Stimulated activated CD8-positive, alpha-beta memory T cell treated with anti-CD3 and anti-CD28 coated beads, Interleukin-7, amount 100 ng/mL, for 4 hours (primary cell): ENCODE results near the gene MIS18A.
"Not testable (repeated sequence)": the region's sequence is repeated elsewhere in the genome, so short reads cannot be mapped to it uniquely, and the experiment has no call there.

Experiments used
- DNase-seq, 2 donors: peaks; one replicate each; pipeline ENCODE4 v3.0.0-alpha.2; 2020; ENCODE audit warnings: low read depth in 2 of 2

The MIS18A gene

GRCh38 chr21:32304998-32305397, 26.1 kb upstream of the MIS18A start:
- DNase-seq, result no peak

GRCh38 chr21:32303385-32303784, 24.5 kb upstream of the MIS18A start:
- no peak for DNase-seq

GRCh38 chr21:32302560-32302959, 23.7 kb upstream of the MIS18A start:
- DNase-seq, result no peak

DNA sequence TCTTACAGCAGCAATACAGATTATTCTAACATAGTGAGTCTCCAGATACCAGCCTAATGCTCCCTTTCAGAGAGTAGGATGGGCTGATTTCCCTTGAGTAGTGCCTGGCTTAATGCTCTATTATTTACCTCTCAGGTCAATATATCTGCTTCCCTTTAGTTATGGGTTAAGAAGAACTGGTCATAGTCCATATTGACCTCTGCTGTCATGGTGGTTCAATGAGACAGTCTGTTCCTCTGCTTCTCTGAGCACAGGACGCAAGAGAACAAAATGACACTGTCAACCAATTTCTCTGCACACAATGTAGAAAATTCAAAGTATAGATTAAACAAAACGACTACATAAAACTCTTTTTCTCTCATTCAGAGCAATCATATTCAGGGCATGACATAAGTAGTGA, 22.7 kb upstream of the MIS18A start:
- DNase-seq, result no peak

DNA sequence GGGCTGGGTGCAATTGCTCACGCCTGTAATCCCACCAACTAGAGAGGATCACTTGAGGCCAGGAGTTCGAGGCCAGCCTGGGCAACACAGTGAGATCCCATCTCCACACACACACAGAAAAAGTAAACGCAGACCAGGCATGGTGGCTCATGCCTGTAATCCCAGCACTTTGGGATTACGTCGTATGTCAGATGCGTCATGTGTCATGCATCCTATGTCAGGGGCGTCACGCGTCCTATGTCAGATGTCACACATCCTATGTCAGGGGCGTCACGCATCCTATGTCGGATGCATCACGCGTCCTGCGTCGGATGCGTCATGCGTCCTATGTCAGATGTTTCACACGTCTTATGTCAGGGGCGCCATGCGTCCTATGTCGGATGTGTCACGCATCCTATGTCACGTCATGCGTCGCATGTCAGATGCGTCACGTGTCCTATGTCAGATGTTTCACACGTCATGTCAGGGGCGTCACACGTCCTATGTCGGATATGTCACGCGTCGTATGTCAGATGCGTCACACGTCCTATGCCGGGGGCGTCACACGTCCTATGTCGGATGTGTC, 21.4 kb upstream of the MIS18A start:
- no peak for DNase-seq

GRCh38 chr21:32299695-32300094, 20.8 kb upstream of the MIS18A start:
- no peak for DNase-seq

DNA sequence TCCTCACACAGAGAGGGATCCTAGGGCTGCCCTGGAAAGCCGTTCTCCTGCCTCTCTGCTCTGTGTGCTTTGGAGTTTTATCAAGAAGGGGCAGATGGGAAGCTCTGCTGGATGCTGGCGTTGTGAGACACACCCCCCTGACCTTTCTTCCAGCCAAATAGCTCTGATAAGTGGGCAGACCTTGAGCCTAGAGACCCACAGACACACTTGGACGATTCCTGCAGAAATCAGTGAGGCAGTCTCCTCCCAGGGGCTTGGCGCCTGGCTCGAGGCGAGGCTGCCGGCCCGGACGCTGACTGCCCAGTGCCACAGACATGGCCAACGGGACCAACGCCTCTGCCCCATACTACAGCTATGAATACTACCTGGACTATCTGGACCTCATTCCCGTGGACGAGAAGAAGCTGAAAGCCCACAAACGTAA, 19.8 kb upstream of the MIS18A start, which contains the start of gene MRAP:
MRAP (plus strand) TSS at position 198 of the 424 bp plus-strand sequence; CDS start at position 315, 117 bp downstream.
- DNase-seq, result no peak

DNA sequence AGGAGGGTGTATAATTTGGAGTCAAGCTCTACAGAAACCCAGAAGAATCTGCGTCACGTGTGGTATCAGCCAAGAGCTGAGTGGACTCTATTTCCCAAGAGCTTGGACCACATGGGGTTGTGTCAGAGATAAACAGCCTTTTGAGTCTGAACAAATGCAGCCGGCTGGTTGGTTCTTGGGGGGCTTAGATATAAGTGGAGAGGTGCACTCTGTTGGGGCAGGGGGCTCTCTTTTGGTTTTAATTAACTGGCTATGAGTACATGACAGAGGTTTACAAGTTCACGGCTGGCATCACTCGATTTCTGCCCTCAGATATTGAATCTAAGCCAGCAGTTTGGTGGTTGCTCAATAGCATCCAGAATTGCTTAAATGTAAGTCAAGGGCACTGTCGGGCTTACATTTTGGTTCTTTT, 19.3 kb upstream of the MIS18A start:
- DNase-seq, result no peak

DNA sequence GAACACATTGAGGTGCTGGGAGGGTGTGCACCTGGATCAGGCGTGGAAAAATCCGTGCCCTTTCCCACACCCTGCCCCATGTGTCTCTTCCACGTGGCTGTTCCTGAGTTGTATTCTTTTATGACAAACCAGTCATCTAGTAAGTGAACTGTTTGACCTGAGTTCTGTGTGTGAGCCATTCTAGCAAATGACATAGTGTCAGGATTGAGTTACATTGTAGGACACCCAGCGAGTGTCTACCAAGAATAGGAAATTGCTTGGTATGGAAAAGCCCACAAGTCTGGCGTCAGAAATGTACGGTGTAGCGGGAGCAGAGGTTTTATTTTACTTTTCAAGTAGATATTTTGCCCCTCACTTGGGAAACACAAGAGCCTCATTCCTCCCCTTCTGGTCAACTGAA, 18.6 kb upstream of the MIS18A start:
- no peak for DNase-seq

DNA sequence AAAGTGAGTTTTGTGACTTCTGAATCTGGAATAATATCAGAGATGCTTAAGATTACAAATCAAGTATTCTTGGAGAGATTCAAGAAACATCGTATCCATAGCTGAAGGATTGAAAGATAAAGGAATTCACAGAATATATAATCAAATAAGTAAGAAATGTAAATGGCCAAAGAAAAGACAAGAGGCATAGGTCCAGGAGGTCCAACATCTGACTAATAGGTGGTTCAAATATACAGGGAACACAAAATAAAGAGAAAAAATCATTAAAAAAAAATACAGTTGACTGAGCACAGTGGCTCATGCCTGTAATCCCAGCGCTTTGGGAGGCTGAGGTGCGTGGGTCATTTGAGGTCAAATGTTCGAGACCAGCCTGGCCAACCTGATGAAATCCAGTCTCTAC, 6.6 kb upstream of the MIS18A start:
- DNase-seq, result no peak

DNA sequence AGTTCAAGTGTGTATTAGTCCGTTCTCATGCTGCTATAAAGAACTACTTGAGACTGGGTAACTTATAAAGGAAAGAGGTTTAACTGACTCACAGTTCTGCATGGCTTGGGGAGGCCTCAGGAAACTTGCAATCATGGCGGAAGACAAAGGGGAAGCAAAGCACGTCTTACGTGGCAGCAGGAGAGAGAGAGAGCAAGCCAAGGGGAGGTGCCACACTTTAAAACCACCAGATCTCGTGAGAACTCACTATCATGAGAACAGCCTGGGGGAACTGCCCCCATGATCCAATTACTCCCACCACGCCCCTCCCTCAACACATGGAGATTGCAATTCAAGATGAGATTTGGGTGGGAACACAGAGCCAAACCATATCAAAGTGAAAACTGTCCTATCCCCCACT, 4.1 kb upstream of the MIS18A start:
- no peak for DNase-seq

GRCh38 chr21:32281531-32281930, 2.7 kb upstream of the MIS18A start:
- DNase-seq, result no peak

DNA sequence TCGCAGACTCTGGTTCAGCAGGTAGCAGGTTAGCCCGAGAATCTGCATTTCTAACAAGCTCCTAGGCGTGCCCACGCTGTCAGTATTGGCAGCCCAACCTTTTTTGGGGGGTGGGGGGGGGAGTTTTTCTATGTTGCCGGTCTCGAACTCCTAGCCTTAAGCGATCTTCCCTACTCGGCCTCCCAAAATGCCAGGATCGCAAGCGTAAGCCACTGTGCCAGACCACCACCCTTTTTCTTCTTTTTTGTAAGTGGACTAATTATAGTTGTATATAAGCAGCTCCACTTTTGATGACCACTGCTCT, 480 bp upstream of the MIS18A start:
- no peak for DNase-seq

- no peak for DNase-seq
Measured at GRCh38 chr21:32278103-32278502, 746 bp downstream of the MIS18A start.

DNA sequence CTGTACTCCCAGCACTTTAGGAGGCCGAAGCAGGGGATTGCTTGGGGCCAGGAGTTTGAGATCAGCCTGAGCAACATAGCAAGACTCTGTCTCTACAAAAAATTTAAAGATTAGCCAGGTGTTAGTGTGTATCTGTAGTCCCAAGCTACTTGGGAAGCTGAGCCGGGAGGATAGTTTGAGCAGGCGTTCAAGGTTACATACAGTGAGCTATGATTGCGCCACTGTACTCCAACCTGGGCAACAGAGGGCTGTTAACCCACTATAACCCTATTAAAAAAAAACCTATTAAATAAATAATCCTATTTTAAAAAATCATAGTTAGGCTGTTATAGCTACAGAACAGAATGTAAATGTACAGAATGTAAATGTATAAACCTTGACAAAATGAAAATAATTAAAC, 2.2 kb downstream of the MIS18A start:
- DNase-seq, result no peak

DNA sequence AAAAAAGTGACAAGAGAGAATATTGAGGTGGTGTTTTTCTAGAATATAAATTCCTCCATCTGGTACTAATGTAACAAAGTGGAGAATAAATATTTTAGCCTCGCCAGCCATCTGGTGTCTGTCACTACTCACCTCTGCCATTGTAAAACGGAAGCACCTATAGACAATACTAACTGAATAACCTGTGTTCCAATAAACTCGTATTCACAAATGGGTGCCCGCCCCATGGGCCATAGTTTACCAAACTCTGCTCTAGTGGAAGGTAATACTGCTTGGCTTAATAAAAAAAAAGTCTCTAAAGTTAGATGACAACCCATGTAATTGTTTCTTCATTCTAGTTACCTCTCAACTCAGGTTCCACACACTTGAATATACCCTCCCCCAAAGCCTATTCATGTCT, 8.1 kb downstream of the MIS18A start:
- DNase-seq, result no peak

- DNase-seq, result not testable (repeated sequence)
Measured at GRCh38 chr21:32265321-32265720, 13.5 kb downstream of the MIS18A start.

DNA sequence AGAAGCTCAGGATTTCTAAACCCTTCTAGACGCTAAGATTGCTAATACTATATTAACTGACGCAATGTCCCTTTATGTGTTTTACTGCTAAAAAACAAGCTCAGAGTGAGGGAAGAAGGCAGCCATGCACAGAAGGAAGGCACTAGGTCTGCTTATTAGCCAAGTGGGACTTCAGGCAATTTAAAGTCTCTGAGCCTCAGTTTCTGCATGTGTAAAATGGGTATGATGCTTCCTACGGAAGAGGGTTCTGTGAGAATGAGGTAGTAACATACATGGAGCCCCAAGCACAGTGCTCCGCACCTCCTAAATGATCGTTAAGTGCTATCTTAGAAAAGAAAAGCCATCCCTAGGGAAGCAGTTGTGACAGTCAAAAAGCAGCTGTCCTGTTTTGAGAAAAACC, 16.9 kb downstream of the MIS18A start:
- DNase-seq, result no peak

DNA sequence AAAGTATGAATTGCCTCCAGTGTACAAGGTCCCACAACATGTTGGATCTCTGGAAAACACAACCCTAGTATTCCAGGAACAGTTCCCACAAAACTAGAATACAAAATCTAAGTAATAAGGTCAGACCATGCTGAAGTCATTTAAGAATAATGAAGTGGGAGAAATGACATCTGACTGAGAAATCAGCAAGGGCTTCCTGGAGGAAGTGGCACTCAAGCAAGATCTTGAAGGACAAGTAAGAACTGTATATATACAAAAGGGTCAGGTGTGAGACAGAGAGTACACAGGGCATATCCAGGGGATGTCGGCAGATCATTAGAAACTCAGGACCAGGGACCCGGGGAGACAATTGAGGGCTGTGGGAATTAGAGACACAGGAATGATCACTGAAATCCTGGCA, 18.7 kb downstream of the MIS18A start:
- DNase-seq, result no peak

DNA sequence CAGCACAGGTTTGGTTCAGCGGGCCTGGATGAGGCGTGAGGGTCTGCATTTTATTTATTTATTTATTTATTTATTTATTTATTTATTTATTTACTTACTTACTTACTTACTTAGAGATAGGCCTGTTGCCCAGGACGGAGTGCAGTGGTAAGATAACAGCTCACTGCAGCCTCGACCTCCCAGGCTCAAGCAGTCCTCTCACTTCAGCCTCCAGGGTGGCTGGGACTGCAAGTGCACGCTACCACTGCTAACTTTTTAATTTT, 20.1 kb downstream of the MIS18A start:
- not testable (repeated sequence) for DNase-seq

DNA sequence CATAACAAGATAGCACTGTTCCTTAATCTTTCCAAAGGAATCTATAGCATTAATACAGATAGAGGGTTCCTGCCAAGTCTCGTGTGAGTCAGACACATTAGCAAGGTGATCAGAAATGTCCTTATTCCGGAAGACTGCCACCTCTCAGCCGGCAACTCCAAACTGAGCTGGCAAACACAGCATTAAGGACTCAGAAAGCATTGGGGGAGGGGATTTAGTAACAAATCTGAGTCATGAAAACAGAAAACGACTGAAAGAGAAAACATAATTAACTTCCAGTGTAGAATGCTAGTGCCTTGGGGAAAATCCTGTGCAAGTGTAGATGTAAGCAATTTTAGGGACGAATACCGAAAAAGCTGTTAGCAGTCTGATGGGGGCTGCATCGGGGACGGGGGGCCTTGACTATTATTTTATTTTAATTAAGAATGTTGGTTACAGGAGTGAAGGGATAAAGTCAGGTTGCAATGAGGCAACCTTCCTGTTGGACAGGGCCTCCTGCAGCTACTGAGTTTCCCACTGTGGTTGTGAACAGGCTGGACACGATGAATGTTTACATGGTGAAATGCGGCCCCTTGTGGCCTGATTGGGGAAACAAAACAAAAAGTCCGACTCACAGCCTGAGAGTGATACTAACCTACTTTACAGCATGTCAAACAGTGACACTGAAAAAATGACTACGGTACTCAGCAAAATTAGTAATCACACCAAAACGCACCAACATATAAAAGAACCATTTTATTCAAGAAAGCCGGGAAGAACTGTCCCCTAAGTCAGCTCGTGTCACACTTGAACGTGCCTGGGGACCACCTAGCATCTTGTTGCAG, 20.7 kb downstream of the MIS18A start:
- no peak for DNase-seq

- no peak for DNase-seq
Measured at GRCh38 chr21:32256873-32257620, 21.8 kb downstream of the MIS18A start.

GRCh38 chr21:32256251-32256650, 22.6 kb downstream of the MIS18A start:
- DNase-seq, result no peak
